Activated naive CD4-positive, alpha-beta T cell treated with anti-CD3 and anti-CD28 coated beads, Interleukin-2, amount 10 ng/mL, durations not matched to agents 7 days and 5 days (primary cell): Measurements from ENCODE around the gene HSF5.
"Not testable (repeated sequence)": the region's sequence is repeated elsewhere in the genome, so short reads cannot be mapped to it uniquely, and the experiment has no call there.

ENCODE experiments used
- CTCF ChIA-PET: fragments of 350-600 bp; sonication (Branson Sonifier 250); formaldehyde crosslinking; loops from one replicate; lab custom pipeline; 2021; ENCODE audit warnings: antibody characterized with exemption; lab: Charles Lee
- DNase-seq: peaks from one replicate; pipeline ENCODE4 v3.0.0-alpha.2; 2020
- H3K27ac Mint-ChIP-seq: one replicate; pipeline ENCODE4 v1.8.0; 2021; ENCODE audit warnings: mild to moderate bottlenecking, moderate library complexity, mixed read lengths
- H3K27me3 Mint-ChIP-seq: one replicate; pipeline ENCODE4 v1.8.0; 2021; ENCODE audit warnings: mild to moderate bottlenecking, mixed read lengths
- H3K36me3 Mint-ChIP-seq: one replicate; pipeline ENCODE4 v1.8.0; 2021; ENCODE audit warnings: mixed read lengths
- H3K4me1 Mint-ChIP-seq: one replicate; pipeline ENCODE4 v1.8.0; 2021; ENCODE audit warnings: mixed read lengths
- H3K4me3 Mint-ChIP-seq: one replicate; pipeline ENCODE4 v1.8.0; 2021; ENCODE audit warnings: mild to moderate bottlenecking, moderate library complexity, mixed read lengths
- H3K9me3 Mint-ChIP-seq: one replicate; pipeline ENCODE4 v1.8.0; 2021; ENCODE audit warnings: mixed read lengths

HSF5 gene

DNA sequence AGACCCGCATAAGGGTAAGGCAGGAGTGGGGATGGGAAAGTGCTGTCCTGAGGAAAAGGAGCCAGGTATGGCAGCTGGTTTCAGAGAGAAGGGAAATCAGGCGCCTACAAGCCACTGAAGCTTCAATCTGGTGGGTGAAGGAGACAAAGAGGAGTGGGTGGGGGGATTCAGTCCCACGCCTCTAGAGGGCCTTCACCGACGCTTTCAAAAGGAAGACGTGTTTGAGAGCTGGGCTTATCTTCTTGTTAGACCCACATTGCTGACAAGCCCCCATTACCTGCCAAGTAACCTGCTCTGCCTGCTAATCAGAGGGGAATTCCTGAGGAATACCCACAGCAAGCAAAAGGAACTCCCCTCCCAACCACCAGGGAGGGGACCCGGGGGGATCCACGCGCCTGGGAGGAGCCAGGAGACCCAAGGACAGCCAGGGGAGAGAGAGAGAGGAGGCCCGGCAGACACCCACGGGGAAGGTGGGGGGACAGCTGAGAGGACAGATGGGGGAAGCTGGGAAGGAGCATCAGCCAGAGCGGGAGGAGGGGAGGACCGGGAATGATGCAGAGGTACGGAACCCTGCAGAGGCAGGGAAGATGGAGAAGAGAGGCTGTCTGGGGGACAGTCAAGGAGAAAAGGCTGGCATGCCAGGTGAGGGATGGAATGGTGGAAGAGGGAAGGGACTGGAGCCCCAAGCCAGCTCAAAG lies 25.2 kb upstream of the HSF5 start:
- DNase-seq, result peak; percentile 21
- H3K27me3 Mint-ChIP-seq, result peaks cover 4% of the 10 kb centered on the region
- H3K9me3 Mint-ChIP-seq, result no peaks in the 10 kb centered on the region
- H3K36me3 Mint-ChIP-seq, result peaks cover 48% of the 10 kb centered on the region
- H3K4me3 Mint-ChIP-seq, result peak overlapping the region; percentile 84
- peaks cover 70% of the 10 kb centered on the region for H3K4me1 Mint-ChIP-seq
- peak overlapping the region; percentile 49 for H3K27ac Mint-ChIP-seq
- CTCF ChIA-PET, result interaction anchor here (0.8 kb wide), 1 partner anchor 12 kb away, joined by 3 read pairs; no protein-coding TSS in a partner anchor

DNA sequence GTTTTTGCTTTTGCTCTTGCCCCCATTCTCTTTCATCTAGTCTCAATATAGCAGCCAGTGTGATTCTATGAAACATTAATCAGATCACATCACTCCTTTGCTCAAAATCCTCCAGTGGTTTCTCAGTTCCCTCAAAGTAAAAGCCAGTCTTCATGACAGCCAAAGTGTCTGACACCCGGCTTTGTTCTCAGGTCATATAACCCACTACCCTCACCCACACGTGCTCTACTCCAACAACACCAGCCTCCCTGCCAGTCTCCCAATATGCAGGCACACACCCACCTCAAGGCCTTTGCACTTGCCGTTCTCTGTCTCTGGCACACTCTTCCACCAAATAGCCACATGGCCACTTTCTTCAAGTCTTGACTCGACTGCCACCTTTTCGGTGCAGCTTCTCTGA lies 21.9 kb upstream of the HSF5 start:
- DNase-seq, result no peak
- Mint-ChIP-seq H3K27me3 (no peaks in the 10 kb centered on the region), H3K36me3 (peaks cover 64% of the 10 kb centered on the region), H3K4me3 (no peak overlapping the region), H3K27ac (no peak overlapping the region), H3K9me3 (no peaks in the 10 kb centered on the region), H3K4me1 (peaks cover 57% of the 10 kb centered on the region)
- CTCF ChIA-PET, result no interaction called here

- no peak overlapping the region for H3K27ac Mint-ChIP-seq
- H3K4me3 Mint-ChIP-seq, result no peak overlapping the region
- no peak for DNase-seq
- H3K9me3 Mint-ChIP-seq, result no peaks in the 10 kb centered on the region
- H3K4me1 Mint-ChIP-seq, result peaks cover 50% of the 10 kb centered on the region
- H3K27me3 Mint-ChIP-seq, result no peaks in the 10 kb centered on the region
- peaks cover 77% of the 10 kb centered on the region for H3K36me3 Mint-ChIP-seq
- CTCF ChIA-PET, result no interaction called here
Measured at GRCh38 chr17:58508341-58509067, 20.3 kb upstream of the HSF5 start.

GRCh38 chr17:58507123-58507634 lies 19.0 kb upstream of the HSF5 start:
- no peak overlapping the region for H3K27ac Mint-ChIP-seq
- H3K27me3 Mint-ChIP-seq, result no peaks in the 10 kb centered on the region
- H3K36me3 Mint-ChIP-seq, result peaks cover 77% of the 10 kb centered on the region
- no peak for DNase-seq
- peaks cover 38% of the 10 kb centered on the region for H3K4me1 Mint-ChIP-seq
- CTCF ChIA-PET, result interaction anchor here (0.9 to 1.2 kb wide), 2 partner anchors 12 to 258 kb away, joined by 3 read pairs; no protein-coding TSS in a partner anchor
- no peak overlapping the region for H3K4me3 Mint-ChIP-seq
- no peaks in the 10 kb centered on the region for H3K9me3 Mint-ChIP-seq

GRCh38 chr17:58506354-58507080 lies 18.3 kb upstream of the HSF5 start:
- H3K36me3 Mint-ChIP-seq, result peaks cover 72% of the 10 kb centered on the region
- H3K9me3 Mint-ChIP-seq, result no peaks in the 10 kb centered on the region
- CTCF ChIA-PET, result interaction anchor here (0.6 to 0.9 kb wide), 2 partner anchors 93 to 257 kb away, joined by 3 read pairs; no protein-coding TSS in a partner anchor
- no peak overlapping the region for H3K27ac Mint-ChIP-seq
- H3K4me1 Mint-ChIP-seq, result peaks cover 33% of the 10 kb centered on the region
- H3K4me3 Mint-ChIP-seq, result no peak overlapping the region
- no peak for DNase-seq
- no peaks in the 10 kb centered on the region for H3K27me3 Mint-ChIP-seq

DNA sequence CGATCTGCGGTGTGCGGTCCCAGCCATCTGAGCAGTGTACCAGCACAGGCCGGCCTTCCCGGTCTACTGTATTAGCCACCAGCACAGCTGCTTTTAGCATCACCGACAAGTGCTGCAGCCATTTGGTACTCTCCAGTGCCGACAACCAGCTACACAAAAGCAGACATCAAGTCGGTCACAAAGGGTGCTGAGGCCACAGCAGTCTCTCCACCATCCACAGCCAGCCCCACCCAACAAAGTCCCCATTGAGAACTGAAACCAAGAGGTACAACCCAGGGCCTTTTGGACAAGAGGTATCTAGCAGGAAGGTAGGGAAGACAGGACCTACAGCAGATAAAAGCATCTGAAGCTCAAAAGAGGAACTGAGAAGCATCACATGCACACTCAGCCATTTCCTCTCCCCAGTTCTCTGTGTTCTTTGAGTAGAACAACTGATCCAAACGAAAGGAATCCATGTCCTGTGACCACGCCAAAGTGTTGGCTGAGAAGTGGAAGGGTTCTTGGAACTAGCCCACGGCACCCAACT lies 16.7 kb upstream of the HSF5 start:
- Mint-ChIP-seq H3K36me3 (peaks cover 55% of the 10 kb centered on the region), H3K9me3 (no peaks in the 10 kb centered on the region), H3K27me3 (no peaks in the 10 kb centered on the region), H3K27ac (peak overlapping the region; percentile 45), H3K4me3 (no peak overlapping the region), H3K4me1 (peaks cover 21% of the 10 kb centered on the region)
- CTCF ChIA-PET, result interaction anchor here (0.6 kb wide), 1 partner anchor 170 kb away, joined by 3 read pairs; no protein-coding TSS in a partner anchor
- DNase-seq, result no peak

GRCh38 chr17:58503866-58504265 lies 15.7 kb upstream of the HSF5 start:
- Mint-ChIP-seq H3K4me3 (no peak overlapping the region), H3K36me3 (peaks cover 52% of the 10 kb centered on the region), H3K9me3 (no peaks in the 10 kb centered on the region), H3K27ac (no peak overlapping the region), H3K27me3 (no peaks in the 10 kb centered on the region), H3K4me1 (peaks cover 15% of the 10 kb centered on the region)
- no peak for DNase-seq
- CTCF ChIA-PET, result no interaction called here

DNA sequence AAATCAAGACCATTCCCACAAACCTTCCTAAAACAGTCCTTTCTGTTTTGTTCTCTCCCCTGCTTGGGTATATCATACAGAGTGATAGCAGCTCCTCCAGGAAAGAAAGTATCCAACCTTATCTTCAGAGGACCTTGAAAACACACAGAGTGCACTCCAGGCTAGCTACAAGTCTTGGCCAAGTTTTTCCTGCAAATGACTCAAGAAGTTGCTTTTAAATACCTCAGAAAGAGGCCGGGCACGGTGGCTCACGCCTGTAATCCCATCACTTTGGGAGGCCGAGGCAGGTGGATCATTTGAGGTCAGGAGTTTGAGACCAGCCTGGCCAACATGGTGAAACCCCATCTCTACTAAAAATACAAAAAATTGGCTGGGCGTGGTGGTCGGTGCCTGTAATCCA lies 14.9 kb upstream of the HSF5 start:
- H3K4me3 Mint-ChIP-seq, CTCF ChIA-PET, H3K27me3 Mint-ChIP-seq, H3K27ac Mint-ChIP-seq, H3K9me3 Mint-ChIP-seq, DNase-seq: not testable (repeated sequence)
- H3K4me1 Mint-ChIP-seq, result peaks cover 14% of the 10 kb centered on the region
- H3K36me3 Mint-ChIP-seq, result peaks cover 54% of the 10 kb centered on the region

GRCh38 chr17:58501451-58501850 lies 13.2 kb upstream of the HSF5 start:
- H3K4me1 Mint-ChIP-seq, result peaks cover 14% of the 10 kb centered on the region
- no peaks in the 10 kb centered on the region for H3K9me3 Mint-ChIP-seq
- DNase-seq, result no peak
- peaks cover 52% of the 10 kb centered on the region for H3K36me3 Mint-ChIP-seq
- H3K27me3 Mint-ChIP-seq, result no peaks in the 10 kb centered on the region
- CTCF ChIA-PET, result interaction anchor here (1.1 kb wide), 1 partner anchor 12 kb away, joined by 3 read pairs; no protein-coding TSS in a partner anchor
- H3K4me3 Mint-ChIP-seq, result no peak overlapping the region
- H3K27ac Mint-ChIP-seq, result no peak overlapping the region

DNA sequence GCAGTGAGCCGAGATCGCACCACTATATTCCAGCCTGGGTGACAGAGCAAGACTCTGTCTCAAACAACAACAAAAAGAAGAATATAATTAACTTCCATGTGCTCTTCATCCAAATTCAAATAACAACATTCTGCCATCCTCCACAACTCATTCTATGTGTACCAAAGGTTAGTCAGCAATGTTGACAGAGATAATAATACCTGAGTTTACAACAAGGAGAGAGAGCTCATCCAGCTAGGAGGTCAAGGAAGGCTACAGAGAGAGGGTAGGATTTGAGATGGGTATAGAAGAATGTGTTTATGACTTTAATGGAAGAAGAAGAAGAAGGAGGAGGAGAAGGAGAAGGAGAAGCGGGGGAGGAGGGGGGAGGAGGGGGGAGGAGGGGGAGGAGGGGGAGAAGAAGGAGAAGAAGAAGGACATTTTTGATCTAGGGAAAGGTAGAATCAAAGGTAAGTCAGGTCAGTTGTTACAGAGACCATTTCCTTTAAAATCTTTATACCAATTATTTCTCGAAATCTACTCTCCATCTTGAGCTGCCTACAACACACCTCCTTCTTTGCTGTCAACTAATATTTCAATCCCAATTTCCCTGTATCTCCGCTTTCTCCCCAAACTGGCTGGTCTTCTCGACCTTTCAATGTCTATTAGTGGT lies 10.1 kb upstream of the HSF5 start:
- H3K27ac Mint-ChIP-seq, result no peak overlapping the region
- peaks cover 52% of the 10 kb centered on the region for H3K36me3 Mint-ChIP-seq
- CTCF ChIA-PET, result no interaction called here
- peaks cover 7% of the 10 kb centered on the region for H3K4me1 Mint-ChIP-seq
- no peak for DNase-seq
- H3K27me3 Mint-ChIP-seq, result no peaks in the 10 kb centered on the region
- H3K4me3 Mint-ChIP-seq, result no peak overlapping the region
- no peaks in the 10 kb centered on the region for H3K9me3 Mint-ChIP-seq

GRCh38 chr17:58493506-58493905 lies 5.3 kb upstream of the HSF5 start:
- H3K9me3 Mint-ChIP-seq, result no peaks in the 10 kb centered on the region
- CTCF ChIA-PET, result interaction anchor here (0.6 kb wide), 1 partner anchor 150 kb away, joined by 4 read pairs; no protein-coding TSS in a partner anchor
- H3K27ac Mint-ChIP-seq, result no peak overlapping the region
- H3K36me3 Mint-ChIP-seq, result peaks cover 71% of the 10 kb centered on the region
- no peak for DNase-seq
- no peak overlapping the region for H3K4me3 Mint-ChIP-seq
- H3K4me1 Mint-ChIP-seq, result peaks cover 6% of the 10 kb centered on the region
- H3K27me3 Mint-ChIP-seq, result no peaks in the 10 kb centered on the region

DNA sequence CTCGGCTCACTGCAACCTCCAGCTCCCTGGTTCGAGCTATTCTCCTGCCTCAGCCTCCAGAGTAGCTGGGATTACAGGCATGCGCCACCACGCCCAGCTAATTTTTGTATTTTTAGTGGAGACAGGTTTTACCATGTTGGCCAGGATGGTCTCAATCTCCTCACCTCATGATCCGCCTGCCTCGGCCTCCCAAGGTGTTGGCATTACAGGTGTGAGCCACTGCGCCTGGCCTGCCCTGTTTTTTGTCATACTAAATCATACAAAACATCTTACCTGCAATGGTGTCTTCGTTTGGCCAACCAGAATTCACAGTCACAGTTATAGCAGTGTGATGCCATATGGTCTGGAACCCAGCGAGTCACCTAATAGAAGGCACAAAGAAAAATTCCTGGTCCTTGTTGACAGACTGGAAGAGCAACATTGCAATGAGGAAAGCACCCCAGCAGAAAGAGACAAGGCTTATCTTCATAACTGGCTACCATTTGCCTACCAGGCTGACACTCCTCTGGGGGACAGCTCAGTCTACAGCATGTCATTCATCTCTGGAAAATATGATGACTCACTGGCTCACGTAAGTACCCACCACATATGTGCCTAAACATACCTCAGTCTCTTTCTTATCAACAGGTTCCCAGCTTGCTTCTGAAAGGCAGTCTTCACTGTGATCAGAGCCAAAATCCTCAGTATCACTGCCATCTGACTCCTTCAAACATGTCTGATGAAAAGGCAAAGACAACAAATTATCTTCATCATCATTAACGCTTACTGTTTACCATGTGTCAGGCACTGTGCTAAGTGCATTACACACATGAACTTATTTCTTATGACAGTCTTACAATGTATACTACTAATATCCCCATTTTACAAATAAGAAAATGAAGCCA lies 4.3 kb upstream of the HSF5 start:
- H3K4me1 Mint-ChIP-seq, result peaks cover 7% of the 10 kb centered on the region
- H3K27ac Mint-ChIP-seq, result no peak overlapping the region
- no peaks in the 10 kb centered on the region for H3K27me3 Mint-ChIP-seq
- H3K9me3 Mint-ChIP-seq, result no peaks in the 10 kb centered on the region
- CTCF ChIA-PET, result interaction anchor here (0.7 kb wide), 1 partner anchor 75 kb away, joined by 3 read pairs; no protein-coding TSS in a partner anchor
- peaks cover 66% of the 10 kb centered on the region for H3K36me3 Mint-ChIP-seq
- DNase-seq, result no peak
- no peak overlapping the region for H3K4me3 Mint-ChIP-seq
